Fibroblast of mammary gland (primary cell): ENCODE data around the gene DHH.

Source experiments
- DNase-seq: peaks from one replicate; pipeline ENCODE4 v3.0.0-alpha.2; 2010; ENCODE audit warnings: low read depth
- H3K4me3 ChIP-seq: 2 replicates; pipeline ENCODE4 v1.5.1; 2011; ENCODE audit warnings: low read depth, mild to moderate bottlenecking, low read length, moderate library complexity; ENCODE audit not compliant: control insufficient read depth
- TF ChIP-seq, protein P1 (sequence below): conservative IDR thresholded peaks from 2 replicates; pipeline ENCODE4 v1.5.1; 2011; ENCODE audit warnings: low read depth, low read length, inconsistent platforms; ENCODE audit not compliant: control insufficient read depth, insufficient read depth

The DHH gene

DNA sequence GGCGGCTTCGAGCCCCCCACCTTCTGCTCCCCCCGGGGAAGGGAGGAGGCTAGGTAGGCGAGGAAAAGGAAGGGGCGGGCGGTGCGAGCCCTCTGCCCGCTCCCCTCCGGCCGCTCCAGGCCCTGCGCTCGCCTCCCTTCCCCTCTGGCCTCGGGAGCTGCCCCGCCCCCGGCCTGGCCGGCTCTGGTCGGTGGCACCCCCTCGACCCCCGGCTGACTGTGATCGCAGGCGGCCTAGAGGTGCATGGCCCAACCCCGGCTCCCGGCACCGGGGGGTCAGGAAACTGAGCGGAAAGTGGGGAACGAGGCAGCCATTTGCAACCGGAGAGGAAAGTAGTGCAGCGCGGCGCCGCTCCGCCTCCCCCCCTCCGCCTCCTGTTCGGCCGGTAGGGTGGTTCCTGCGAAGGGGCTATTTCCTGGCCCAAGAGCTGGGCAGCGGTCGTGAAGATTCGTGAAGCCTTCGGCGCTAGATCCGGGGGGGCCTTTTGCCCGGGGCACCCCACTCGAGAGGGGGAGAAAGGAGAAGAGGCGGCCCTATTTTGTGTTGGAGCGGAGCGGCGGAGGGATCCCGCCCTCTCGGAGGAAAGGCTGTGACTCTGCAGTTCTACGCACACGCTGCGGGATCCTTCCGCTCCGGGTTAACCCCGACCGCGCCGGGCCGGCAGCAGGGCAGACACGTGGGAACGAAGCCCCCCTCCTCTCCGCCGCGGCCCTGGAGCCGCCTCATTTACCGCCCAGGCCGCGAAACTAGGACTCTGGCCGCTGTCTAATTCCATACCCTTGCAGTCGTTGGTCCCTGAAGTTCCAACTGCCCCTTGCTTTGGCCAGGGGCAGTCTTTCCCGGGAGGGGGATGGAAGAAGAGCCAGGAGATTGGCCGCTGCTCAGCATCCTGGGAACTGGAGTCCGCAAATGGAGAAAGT is 34.1 kb downstream of the DHH start, which contains the start of gene KMT2D:
Gene KMT2D (minus strand): TSS at position 558 of the 920 bp plus-strand sequence. CDS start 5,470 bp downstream, outside the sequence.
- peak; percentile 95 for DNase-seq
- H3K4me3 ChIP-seq: peak within 1 kb of the TSS; percentile 91
- TF ChIP-seq, protein P1, sequence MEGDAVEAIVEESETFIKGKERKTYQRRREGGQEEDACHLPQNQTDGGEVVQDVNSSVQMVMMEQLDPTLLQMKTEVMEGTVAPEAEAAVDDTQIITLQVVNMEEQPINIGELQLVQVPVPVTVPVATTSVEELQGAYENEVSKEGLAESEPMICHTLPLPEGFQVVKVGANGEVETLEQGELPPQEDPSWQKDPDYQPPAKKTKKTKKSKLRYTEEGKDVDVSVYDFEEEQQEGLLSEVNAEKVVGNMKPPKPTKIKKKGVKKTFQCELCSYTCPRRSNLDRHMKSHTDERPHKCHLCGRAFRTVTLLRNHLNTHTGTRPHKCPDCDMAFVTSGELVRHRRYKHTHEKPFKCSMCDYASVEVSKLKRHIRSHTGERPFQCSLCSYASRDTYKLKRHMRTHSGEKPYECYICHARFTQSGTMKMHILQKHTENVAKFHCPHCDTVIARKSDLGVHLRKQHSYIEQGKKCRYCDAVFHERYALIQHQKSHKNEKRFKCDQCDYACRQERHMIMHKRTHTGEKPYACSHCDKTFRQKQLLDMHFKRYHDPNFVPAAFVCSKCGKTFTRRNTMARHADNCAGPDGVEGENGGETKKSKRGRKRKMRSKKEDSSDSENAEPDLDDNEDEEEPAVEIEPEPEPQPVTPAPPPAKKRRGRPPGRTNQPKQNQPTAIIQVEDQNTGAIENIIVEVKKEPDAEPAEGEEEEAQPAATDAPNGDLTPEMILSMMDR: peak; percentile 16

DNA sequence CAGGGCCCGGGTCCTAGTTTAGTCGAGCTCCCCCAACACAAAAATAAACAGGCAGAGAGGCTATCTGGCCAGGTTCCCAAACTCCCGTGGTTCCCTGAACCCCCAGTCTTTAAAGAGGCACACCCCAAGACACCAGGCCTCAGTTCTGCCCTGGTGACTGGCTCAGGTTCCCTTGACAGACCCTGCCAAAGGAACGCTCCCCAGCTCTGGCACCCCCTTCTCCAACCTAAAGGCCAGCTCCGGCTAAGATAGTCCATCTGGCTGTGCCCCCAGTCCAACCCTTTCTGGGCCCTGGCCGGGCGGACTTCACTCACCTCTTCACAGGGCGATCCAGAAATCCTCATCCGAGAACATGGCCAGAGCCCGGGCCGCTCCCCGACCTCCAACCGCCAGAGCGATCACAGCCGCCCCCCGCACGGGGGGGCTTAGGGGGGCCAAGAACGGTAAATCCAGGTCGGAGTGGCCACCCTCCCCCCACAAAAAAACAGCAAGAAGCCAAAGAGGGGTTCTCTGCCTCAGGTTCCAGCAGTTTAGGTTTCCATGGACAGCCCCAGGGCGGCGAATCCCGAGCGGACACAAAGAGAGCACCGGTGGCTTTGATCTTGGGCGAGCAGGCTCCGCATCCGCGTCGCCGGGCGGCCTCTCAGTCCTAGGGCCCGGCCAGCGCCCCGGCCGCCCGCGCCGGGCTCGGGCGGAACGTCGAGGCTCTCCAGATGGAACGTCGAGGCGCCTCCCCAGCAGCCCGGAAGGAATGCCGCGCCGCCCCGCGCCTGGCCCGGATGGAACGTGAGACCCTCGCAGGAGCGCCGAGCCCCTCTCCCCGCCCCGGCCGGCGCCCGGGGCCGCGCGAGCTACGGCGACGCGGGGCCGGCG is 35.1 kb downstream of the DHH start:
- no peak for DNase-seq
- TF ChIP-seq, protein P1: no peak
- H3K4me3 ChIP-seq: peak overlapping the region; percentile 91

DNA sequence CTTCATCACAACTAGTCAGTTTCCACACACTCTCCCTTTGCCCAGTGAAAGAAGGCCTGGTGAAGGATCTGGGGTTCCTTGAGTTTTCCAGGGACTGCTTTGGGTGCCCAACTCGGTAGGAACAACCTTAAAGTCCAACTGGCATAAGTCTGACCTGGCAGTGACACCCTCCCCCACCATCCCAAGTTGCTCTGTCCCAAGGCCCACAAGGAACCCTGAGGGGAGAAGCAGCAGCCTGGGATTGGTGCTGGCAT is 35.6 kb downstream of the DHH start:
- no peak for DNase-seq
- H3K4me3 ChIP-seq: peak overlapping the region; percentile 91
- TF ChIP-seq, protein P1: no peak

DNA sequence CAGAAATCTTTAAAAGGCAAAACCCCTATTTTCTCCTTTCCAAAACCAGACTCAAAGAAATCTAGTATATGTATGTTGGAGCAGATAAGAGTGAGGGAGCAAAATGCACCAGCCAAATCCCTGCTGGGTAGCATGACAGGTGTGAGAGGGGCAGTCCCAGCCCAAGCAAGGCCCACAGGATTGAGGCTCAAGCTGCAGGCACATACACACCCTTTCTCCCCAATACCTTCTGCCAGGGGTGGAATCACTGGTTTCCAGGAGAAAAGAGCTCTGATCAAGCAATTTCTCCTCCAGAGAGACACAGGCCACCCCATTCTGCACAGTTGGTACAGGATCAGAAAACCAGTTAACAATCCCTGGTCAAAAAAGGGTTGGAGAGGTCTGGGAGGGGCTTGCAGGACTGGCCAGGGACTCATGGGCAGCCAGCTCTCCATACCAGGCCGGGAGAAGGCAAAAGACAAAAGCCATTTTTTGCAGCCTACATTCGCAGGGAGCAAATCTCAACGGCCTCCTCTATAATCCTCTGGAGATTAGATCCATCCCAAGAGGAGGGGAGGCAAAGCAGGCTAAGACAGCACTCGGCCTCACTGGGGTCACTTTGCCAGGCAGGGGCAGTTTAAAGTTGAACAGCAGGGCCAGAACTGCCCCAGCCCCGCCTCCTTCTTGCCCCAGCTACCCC is 36.1 kb downstream of the DHH start:
- TF ChIP-seq, protein P1: no peak
- DNase-seq: no peak
- peak overlapping the region; percentile 91 for H3K4me3 ChIP-seq

DNA sequence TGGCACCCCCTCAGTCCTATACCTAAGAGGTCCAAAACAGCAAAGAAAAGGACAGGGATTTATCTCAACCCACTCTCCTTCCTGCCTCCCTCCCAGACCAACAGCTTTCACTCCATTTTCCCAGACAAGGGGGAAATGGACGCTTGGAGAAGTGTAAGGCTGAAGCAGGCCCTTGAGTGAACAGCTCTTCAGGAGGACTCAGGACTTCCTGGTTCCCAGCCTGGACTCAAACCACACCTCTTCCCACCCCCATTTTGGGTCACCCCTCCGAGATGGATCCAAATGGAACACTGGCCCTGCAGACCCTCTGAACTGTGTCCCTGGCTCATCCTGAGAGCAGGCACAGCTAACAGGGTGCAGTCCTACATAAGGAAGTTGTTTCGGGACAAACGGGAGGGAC is 36.7 kb downstream of the DHH start:
- DNase-seq: no peak
- TF ChIP-seq, protein P1: no peak
- H3K4me3 ChIP-seq: peak overlapping the region; percentile 91

DNA sequence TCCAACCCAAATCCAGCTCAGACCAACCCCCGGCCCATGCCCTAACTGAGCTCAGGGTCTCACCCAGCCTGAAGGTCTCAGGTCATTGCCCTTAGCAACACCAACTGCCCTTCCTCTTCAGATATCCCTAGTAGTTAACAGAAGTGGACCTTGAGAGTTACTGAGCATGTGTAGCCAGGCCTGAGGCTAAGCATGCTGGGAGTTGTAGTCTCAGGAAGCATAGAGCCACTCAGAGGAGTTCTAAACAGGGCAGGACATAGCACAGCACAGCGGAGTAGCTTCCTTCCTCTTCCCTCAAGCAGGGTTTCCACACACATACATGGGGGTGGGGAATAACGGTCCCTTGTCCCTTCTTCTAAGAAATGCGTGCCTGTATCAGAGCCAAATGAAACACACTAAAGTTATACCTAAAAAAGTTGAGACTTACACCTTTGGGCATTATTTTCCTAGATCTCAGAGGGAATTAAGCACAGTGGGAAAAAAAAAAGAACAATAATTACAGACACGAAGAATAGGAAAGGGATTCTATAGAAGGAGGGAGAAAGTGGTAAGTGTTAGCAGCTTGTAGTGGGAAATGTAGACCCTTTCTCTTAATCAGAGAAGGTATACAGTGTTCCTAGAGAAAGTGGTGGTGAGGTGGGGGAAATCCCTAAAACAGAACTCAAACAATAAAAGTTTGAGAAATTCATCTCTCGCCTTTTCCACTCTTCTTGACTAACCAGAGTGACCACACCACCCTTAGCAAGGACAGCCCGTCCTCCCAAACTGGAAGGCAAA is 38.4 kb downstream of the DHH start:
- TF ChIP-seq, protein P1: no peak
- peak; percentile 86 for DNase-seq
- H3K4me3 ChIP-seq: peak overlapping the region; percentile 91
